SK-N-SH (cell line): ENCODE results near the gene CFAP20DC. TPM values are rescaled to one million over a fixed set of nuclear protein-coding genes. Genes with fewer than 3 reads are reported as not detected.

ENCODE experiments used
- CTCF ChIA-PET: fragments of 300-600, 350-600 bp; formaldehyde crosslinking; extraction: SDS; loops from one replicate; lab custom pipeline; 2021; lab: Yijun Ruan, JAX
- POLR2A ChIA-PET: fragments of 350-600 bp; sonication (Branson Sonifier 250); formaldehyde crosslinking; extraction: SDS; loops from one replicate; lab custom pipeline; 2020; ENCODE audit warnings: antibody characterized with exemption, inconsistent platforms; lab: Yijun Ruan, JAX
- DNase-seq: peaks from one replicate; pipeline ENCODE4 v3.0.0; 2012
- H2AFZ ChIP-seq: fragments of 200-600 bp; sonication (generic); 2 replicates; pipeline ENCODE4 v1.8.1; 2016; ENCODE audit warnings: antibody characterized with exemption, mild to moderate bottlenecking, low read depth
- H3F3A ChIP-seq: fragments of 200-600 bp; sonication (generic); replicated peaks from 2 replicates; pipeline ENCODE3; 2016; ENCODE audit warnings: antibody characterized with exemption, mild to moderate bottlenecking; ENCODE audit not compliant: insufficient read depth
- H3K27ac ChIP-seq, 2 experiments: fragments of 200-500 bp in 1 of 2; fragments of 200-600 bp in 1 of 2; sonication (Bioruptor generic) in 1 of 2; sonication (generic), shearing (Covaris generic) in 1 of 2; 2 replicates each; pipeline versions ENCODE4 v1.5.1 to v1.6.1; 2014 to 2016; ENCODE audit warnings: low read depth in 2 of 2, inconsistent platforms in 1 of 2, low read length in 1 of 2, mild to moderate bottlenecking in 1 of 2, mixed read lengths in 1 of 2
- H3K27me3 ChIP-seq: fragments of 200-600 bp; sonication (generic), shearing (Covaris generic); 2 replicates; pipeline ENCODE4 v1.6.1; 2016; ENCODE audit warnings: mixed run types; ENCODE audit not compliant: insufficient read depth
- H3K36me3 ChIP-seq, 2 experiments: fragments of 200-500 bp in 1 of 2; fragments of 200-600 bp in 1 of 2; sonication (Bioruptor generic) in 1 of 2; sonication (generic) in 1 of 2; replicated peaks in 1 of 2; 2 replicates each; pipeline versions ENCODE3 to v1.5.1; 2014 to 2016; ENCODE audit warnings: low read length in 1 of 2, mild to moderate bottlenecking in 1 of 2; ENCODE audit not compliant: insufficient read depth in 2 of 2, control insufficient read depth in 1 of 2
- H3K4me1 ChIP-seq, 2 experiments: fragments of 200-500 bp in 1 of 2; fragments of 200-600 bp in 1 of 2; sonication (Bioruptor generic) in 1 of 2; sonication (generic), shearing (Covaris generic) in 1 of 2; 2 replicates each; pipeline versions ENCODE4 v1.5.1 to v1.6.1; 2014 to 2016; ENCODE audit warnings: low read depth in 1 of 2, low read length in 1 of 2, mixed run types in 1 of 2; ENCODE audit not compliant: insufficient read depth in 2 of 2, control insufficient read depth in 1 of 2
- H3K4me2 ChIP-seq: fragments of 200-600 bp; sonication (generic), shearing (Covaris generic); 2 replicates; pipeline ENCODE4 v1.6.1; 2017; ENCODE audit warnings: mixed run types
- H3K4me3 ChIP-seq, 2 experiments: fragments of 200-500 bp in 1 of 2; fragments of 200-600 bp in 1 of 2; sonication (Bioruptor generic) in 1 of 2; sonication (generic), shearing (Covaris generic) in 1 of 2; 2 replicates each; pipeline versions ENCODE4 v1.5.1 to v1.8.1; 2014 to 2016; ENCODE audit warnings: low read depth in 2 of 2, inconsistent platforms in 1 of 2, low read length in 1 of 2, mild to moderate bottlenecking in 1 of 2, mixed read lengths in 1 of 2, moderate library complexity in 1 of 2
- H3K79me2 ChIP-seq: fragments of 200-600 bp; sonication (generic); 2 replicates; pipeline ENCODE4 v1.8.1; 2017; ENCODE audit warnings: mild to moderate bottlenecking; ENCODE audit not compliant: insufficient read depth
- H3K9ac ChIP-seq: fragments of 200-600 bp; sonication (generic); 2 replicates; pipeline ENCODE4 v1.6.1; 2017; ENCODE audit warnings: mixed run types
- H3K9me2 ChIP-seq: fragments of 200-600 bp; sonication (generic); 2 replicates; pipeline ENCODE4 v1.6.1; 2017; ENCODE audit warnings: mixed run types
- H3K9me3 ChIP-seq: fragments of 200-600 bp; sonication (generic); 2 replicates; pipeline ENCODE4 v1.6.1; 2017; ENCODE audit warnings: mixed run types, mild to moderate bottlenecking, moderate library complexity
- H4K20me1 ChIP-seq: fragments of 200-600 bp; sonication (generic); 2 replicates; pipeline ENCODE4 v1.6.1; 2017; ENCODE audit warnings: mild to moderate bottlenecking, mixed run types; ENCODE audit not compliant: insufficient read depth
- CHD2 ChIP-seq: fragments of 150-350 bp; IDR thresholded peaks from 2 replicates; pipeline ENCODE4 v1.6.1; 2018; ENCODE audit warnings: low read length; ENCODE audit not compliant: partially characterized antibody
- FOSL2 ChIP-seq: IDR thresholded peaks from 2 replicates; pipeline ENCODE4 v1.4.0; 2012; ENCODE audit warnings: low read depth, mild to moderate bottlenecking, moderate library complexity, borderline replicate concordance
- FOXJ3 ChIP-seq: sonication (generic); formaldehyde crosslinking; IDR thresholded peaks from 2 replicates; pipeline ENCODE4 v1.5.1; 2020; ENCODE audit warnings: mild to moderate bottlenecking, missing genetic modification reagents
- JUND ChIP-seq: IDR thresholded peaks from 2 replicates; pipeline ENCODE4 v1.4.0; 2012
- MEF2A ChIP-seq: IDR thresholded peaks from 2 replicates; pipeline ENCODE4 v1.4.0; 2012; ENCODE audit warnings: low read depth, borderline replicate concordance
- RAD21 ChIP-seq: IDR thresholded peaks from 2 replicates; pipeline ENCODE4 v1.6.1; 2012; ENCODE audit warnings: mild to moderate bottlenecking, low read length
- RCOR1 ChIP-seq: fragments of 150-350 bp; IDR thresholded peaks from 2 replicates; pipeline ENCODE4 v1.6.1; 2017; ENCODE audit warnings: antibody characterized with exemption, low read length
- SIN3A ChIP-seq: IDR thresholded peaks from 2 replicates; pipeline ENCODE4 v1.6.1; 2012; ENCODE audit warnings: low read depth, mild to moderate bottlenecking, low read length, moderate library complexity, borderline replicate concordance
- USF2 ChIP-seq: fragments of 150-350 bp; IDR thresholded peaks from 2 replicates; pipeline ENCODE4 v1.6.1; 2017; ENCODE audit warnings: antibody characterized with exemption, low read length, low read depth, borderline replicate concordance
- ZBTB33 ChIP-seq: IDR thresholded peaks from 2 replicates; pipeline ENCODE4 v1.4.0; 2012; ENCODE audit warnings: low read depth, borderline replicate concordance
- WGBS: methylation state at CpG from one replicate; pipeline ENCODE4 v1.1.6; 2017; ENCODE audit warnings: low lambda C conversion rate; 5-methylcytosine and 5-hydroxymethylcytosine counted together
- polyA plus RNA-seq, 3 experiments: library from polyadenylated mRNA; depleted of rRNA; stranded (reverse); fragments of >200 nt; gene quantifications; 2 replicates each; pipeline ENCODE4 v1.2.3, GENCODE V29; 2012
- TF ChIP-seq, protein P1 (sequence below): IDR thresholded peaks from 2 replicates; pipeline ENCODE4; 2012
- TF ChIP-seq, protein P2 (sequence below): fragments of 150-350 bp; IDR thresholded peaks from 2 replicates; pipeline ENCODE4 v1.6.1; 2016; ENCODE audit warnings: mild to moderate bottlenecking, low read depth, low read length

Gene CFAP20DC
- polyA plus RNA-seq, 1 of the 3 experiments (the other 2 are of a cell fraction), result 1.8 TPM

- WGBS, result 33% methylated on average over 2 of the region's 2 CpGs
- H3K79me2 ChIP-seq, result no peaks in the 10 kb centered on the region
- no peaks in the 10 kb centered on the region for H4K20me1 ChIP-seq
- POLR2A ChIA-PET, result no interaction called here
- TF ChIP-seq, protein P1, sequence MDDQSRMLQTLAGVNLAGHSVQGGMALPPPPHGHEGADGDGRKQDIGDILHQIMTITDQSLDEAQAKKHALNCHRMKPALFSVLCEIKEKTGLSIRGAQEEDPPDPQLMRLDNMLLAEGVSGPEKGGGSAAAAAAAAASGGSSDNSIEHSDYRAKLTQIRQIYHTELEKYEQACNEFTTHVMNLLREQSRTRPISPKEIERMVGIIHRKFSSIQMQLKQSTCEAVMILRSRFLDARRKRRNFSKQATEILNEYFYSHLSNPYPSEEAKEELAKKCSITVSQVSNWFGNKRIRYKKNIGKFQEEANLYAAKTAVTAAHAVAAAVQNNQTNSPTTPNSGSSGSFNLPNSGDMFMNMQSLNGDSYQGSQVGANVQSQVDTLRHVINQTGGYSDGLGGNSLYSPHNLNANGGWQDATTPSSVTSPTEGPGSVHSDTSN, result no peak
- peak; percentile 14; the same call in 1 of the 2 replicates for TF ChIP-seq FOSL2
- TF ChIP-seq, all 33 proteins: peak for 1
- H3K9me2 ChIP-seq, result no peaks in the 10 kb centered on the region
- H3F3A ChIP-seq, result peaks cover 17% of the 10 kb centered on the region
- no peak for DNase-seq
- H2AFZ ChIP-seq, result peak overlapping the region; percentile 26; the same call in 1 of the 2 replicates
- H3K27ac ChIP-seq, result peak overlapping the region in 1 of 2 experiments; percentile 58; a peak in 2 of 4 replicates
- peak overlapping the region; percentile 19; the same call in 1 of the 2 replicates for H3K9ac ChIP-seq
- H3K4me3 ChIP-seq, result no peak overlapping the region
- CTCF ChIA-PET, result interaction anchor here (0.9 kb wide), 1 partner anchor 16 kb away, joined by 3 read pairs; no protein-coding TSS in a partner anchor
- H3K9me3 ChIP-seq, result 0 out of 2 replicates have a peak, but pooled peaks cover 3% of the 10 kb centered on the region
- peaks cover 0 to 10% of the 10 kb centered on the region in 2 experiments; a peak in 1 of 4 replicates for H3K4me1 ChIP-seq
- H3K4me2 ChIP-seq, result peak overlapping the region; percentile 1; the same call in 1 of the 2 replicates
- H3K36me3 ChIP-seq, result no peaks in the 10 kb centered on the region
- H3K27me3 ChIP-seq, result no peaks in the 10 kb centered on the region
Measured at GRCh38 chr3:58962040-58962651, 87.7 kb downstream of the CFAP20DC start.

GRCh38 chr3:58955308-58955707 lies 94.5 kb downstream of the CFAP20DC start:
- Histone ChIP-seq H2AFZ (no peak overlapping the region), H3K4me1 (no peaks in the 10 kb centered on the region), H3K9me2 (no peaks in the 10 kb centered on the region), H3K79me2 (no peaks in the 10 kb centered on the region), H3K4me2 (no peak overlapping the region), H3K27ac (no peak overlapping the region), H3K36me3 (no peaks in the 10 kb centered on the region), H3K27me3 (no peaks in the 10 kb centered on the region), H3K9me3 (no peaks in the 10 kb centered on the region), H3K4me3 (no peak overlapping the region), H3F3A (no peaks in the 10 kb centered on the region), H4K20me1 (no peaks in the 10 kb centered on the region), H3K9ac (no peak overlapping the region)
- 97% methylated on average over 2 of the region's 2 CpGs for WGBS
- ChIA-PET CTCF (interaction anchor here (0.9 kb wide), 1 partner anchor 513 kb away, joined by 3 read pairs; no protein-coding TSS in a partner anchor), POLR2A (no interaction called here)
- no peak for DNase-seq
- TF ChIP-seq ZBTB33 (no peak), FOSL2 (no peak), FOXJ3 (CRISPR knock-in tag) (no peak), USF2 (no peak), JUND (no peak), MEF2A (no peak), RCOR1 (no peak), SIN3A (no peak), RAD21 (no peak), CHD2 (no peak)
- TF ChIP-seq, protein P2, sequence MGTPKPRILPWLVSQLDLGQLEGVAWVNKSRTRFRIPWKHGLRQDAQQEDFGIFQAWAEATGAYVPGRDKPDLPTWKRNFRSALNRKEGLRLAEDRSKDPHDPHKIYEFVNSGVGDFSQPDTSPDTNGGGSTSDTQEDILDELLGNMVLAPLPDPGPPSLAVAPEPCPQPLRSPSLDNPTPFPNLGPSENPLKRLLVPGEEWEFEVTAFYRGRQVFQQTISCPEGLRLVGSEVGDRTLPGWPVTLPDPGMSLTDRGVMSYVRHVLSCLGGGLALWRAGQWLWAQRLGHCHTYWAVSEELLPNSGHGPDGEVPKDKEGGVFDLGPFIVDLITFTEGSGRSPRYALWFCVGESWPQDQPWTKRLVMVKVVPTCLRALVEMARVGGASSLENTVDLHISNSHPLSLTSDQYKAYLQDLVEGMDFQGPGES, result no peak
